ENCODE measurements around the gene PTPRT.

- TF ChIP-seq CTCF (IDR thresholded peaks at IDR 0.05) (no peak), POLR2A (IDR thresholded peaks at IDR 0.05) (no peak)
These were observed 1055.2 kb downstream of the PTPRT start for GRCh38 chr20:42134265-42135098.

Measured in breast epithelium (tissue), 3 donors.